ENCODE data around the gene HDGF. TPM values are rescaled to one million over a fixed set of nuclear protein-coding genes. Genes with fewer than 3 reads are reported as not detected.

Gene HDGF
- total RNA-seq, 3 donors from 2014 or later (not counting 1 experiment from before 2014, with no cell fraction given) = 95.3 to 110 (median 96.6) TPM

DNA sequence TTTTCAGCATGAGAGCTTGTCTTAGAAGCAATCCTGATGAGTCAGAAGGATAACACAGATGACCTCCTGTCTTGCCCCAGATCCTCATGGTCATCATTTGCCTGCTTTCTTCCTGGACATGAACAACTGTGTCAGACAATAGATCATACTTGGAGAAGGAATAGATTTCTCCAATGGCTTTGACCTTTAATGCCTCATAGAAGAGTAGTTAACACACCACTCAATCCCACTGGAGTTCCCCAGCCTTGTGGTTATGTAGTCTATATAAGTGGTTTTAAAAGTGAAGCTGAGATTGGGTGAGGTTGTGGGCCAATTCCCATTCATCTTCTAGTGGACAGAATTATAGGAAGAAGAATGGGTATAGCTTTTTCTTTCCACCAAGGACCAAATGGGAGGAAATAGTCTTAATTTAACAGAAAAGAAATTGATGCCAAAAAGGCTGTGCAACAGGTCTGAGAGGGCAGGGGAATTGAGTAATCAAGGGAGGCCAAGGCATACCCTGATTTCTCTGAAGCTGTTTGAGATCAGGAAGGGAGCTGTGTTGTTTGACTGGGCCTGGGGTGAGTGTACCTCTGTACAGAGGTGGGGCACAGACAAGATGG lies 30.2 kb upstream of the HDGF start:
- no peaks in the 10 kb centered on the region for H3K9me3 Mint-ChIP-seq
- no peaks in the 10 kb centered on the region for H3K27me3 ChIP-seq (ENCODE audit: control insufficient read depth, insufficient read depth, low read length)
- ATAC-seq = no peak
- H3K27me3 Mint-ChIP-seq (ENCODE audit: low read depth in 2 of 2) = no peaks in the 10 kb centered on the region
- H3K27ac Mint-ChIP-seq = peak overlapping the region in 1 of 2 donors; percentile 14
- H3K4me1 Mint-ChIP-seq = peaks cover 36 to 39% of the 10 kb centered on the region in 2 donors
- peaks cover 12% of the 10 kb centered on the region for H3K36me3 Mint-ChIP-seq
- TF ChIP-seq, protein P1, sequence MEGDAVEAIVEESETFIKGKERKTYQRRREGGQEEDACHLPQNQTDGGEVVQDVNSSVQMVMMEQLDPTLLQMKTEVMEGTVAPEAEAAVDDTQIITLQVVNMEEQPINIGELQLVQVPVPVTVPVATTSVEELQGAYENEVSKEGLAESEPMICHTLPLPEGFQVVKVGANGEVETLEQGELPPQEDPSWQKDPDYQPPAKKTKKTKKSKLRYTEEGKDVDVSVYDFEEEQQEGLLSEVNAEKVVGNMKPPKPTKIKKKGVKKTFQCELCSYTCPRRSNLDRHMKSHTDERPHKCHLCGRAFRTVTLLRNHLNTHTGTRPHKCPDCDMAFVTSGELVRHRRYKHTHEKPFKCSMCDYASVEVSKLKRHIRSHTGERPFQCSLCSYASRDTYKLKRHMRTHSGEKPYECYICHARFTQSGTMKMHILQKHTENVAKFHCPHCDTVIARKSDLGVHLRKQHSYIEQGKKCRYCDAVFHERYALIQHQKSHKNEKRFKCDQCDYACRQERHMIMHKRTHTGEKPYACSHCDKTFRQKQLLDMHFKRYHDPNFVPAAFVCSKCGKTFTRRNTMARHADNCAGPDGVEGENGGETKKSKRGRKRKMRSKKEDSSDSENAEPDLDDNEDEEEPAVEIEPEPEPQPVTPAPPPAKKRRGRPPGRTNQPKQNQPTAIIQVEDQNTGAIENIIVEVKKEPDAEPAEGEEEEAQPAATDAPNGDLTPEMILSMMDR (IDR thresholded peaks at IDR 0.05) = no peak
- intact Hi-C loops (cut with micrococcal nuclease) = no loop called here
- H3K27ac ChIP-seq (ENCODE audit: low read length) = no peak overlapping the region
- H3K36me3 ChIP-seq (ENCODE audit: control insufficient read depth, insufficient read depth, low read length) = peaks cover 33% of the 10 kb centered on the region
- H3K4me3 ChIP-seq (ENCODE audit: low read length) = no peak overlapping the region
- H3K9me3 ChIP-seq (ENCODE audit: control insufficient read depth, insufficient read depth, low read length) = no peaks in the 10 kb centered on the region
- no peak for DNase-seq
- H3K4me3 Mint-ChIP-seq = no peak overlapping the region
- H3K4me1 ChIP-seq (ENCODE audit: control insufficient read depth, insufficient read depth, low read length) = no peaks in the 10 kb centered on the region

DNA sequence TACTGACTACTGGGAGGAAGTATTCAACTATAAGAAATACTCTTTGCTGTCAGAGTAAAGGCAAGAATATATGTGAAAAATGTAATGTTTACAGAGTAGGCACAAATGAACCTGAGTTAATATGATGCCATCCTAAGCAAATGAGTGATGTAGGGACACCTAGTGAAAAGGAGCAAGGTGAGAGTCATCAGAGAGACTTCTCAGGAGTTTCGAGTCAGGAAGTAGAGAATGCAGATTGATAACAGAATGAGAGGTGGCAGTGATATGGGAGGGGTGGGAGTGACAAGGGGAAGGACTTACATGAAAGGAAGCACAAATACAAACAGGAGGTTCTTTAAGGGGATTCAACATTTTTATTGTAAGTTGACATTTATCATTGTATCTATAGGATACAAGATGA lies 26.1 kb upstream of the HDGF start:
- no peak for DNase-seq
- Histone ChIP-seq H3K4me1 (ENCODE audit: control insufficient read depth, insufficient read depth, low read length) (no peaks in the 10 kb centered on the region), H3K27ac (ENCODE audit: low read length) (no peak overlapping the region), H3K9me3 (ENCODE audit: control insufficient read depth, insufficient read depth, low read length) (no peaks in the 10 kb centered on the region), H3K36me3 (ENCODE audit: control insufficient read depth, insufficient read depth, low read length) (peaks cover 17% of the 10 kb centered on the region), H3K4me3 (ENCODE audit: low read length) (no peak overlapping the region), H3K27me3 (ENCODE audit: control insufficient read depth, insufficient read depth, low read length) (no peaks in the 10 kb centered on the region)
- no peaks in the 10 kb centered on the region for H3K27me3 Mint-ChIP-seq (ENCODE audit: low read depth in 2 of 2)
- H3K27ac Mint-ChIP-seq = peak overlapping the region; percentile 16 to 60
- H3K9me3 Mint-ChIP-seq = no peaks in the 10 kb centered on the region
- H3K4me3 Mint-ChIP-seq = no peak overlapping the region
- peaks cover 43 to 46% of the 10 kb centered on the region in 2 donors for H3K4me1 Mint-ChIP-seq
- TF ChIP-seq, protein P1 (IDR thresholded peaks at IDR 0.05) = no peak
- no peak for ATAC-seq
- intact Hi-C loops (cut with micrococcal nuclease) = no loop called here
- WGBS (ENCODE audit: insufficient coverage) = 42% methylated on average over 1 of the region's 1 CpG
- H3K36me3 Mint-ChIP-seq = peaks cover 10% of the 10 kb centered on the region

DNA sequence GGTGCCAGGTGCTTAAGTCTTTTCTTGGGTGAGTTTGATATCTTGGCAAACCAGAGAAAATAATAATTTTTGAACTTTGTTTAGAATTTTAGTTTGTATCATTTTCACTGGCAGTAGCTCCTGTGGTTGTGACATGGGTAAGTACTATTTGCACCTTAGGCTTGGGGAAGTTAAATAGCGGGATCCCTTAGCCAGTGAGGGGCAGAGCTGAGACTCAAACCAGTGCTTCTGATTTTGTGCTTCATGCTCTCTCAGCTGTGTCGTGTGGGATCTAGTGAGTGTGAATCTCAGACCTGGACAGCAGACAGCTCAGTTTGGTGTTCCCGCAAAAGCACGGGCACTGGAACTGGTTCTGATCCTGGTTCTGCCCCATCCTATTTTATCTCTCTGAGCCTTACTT lies 25.5 kb upstream of the HDGF start:
- peaks cover 16% of the 10 kb centered on the region for H3K36me3 ChIP-seq (ENCODE audit: control insufficient read depth, insufficient read depth, low read length)
- Mint-ChIP-seq H3K27me3 (ENCODE audit: low read depth in 2 of 2) (no peaks in the 10 kb centered on the region), H3K27ac (peak overlapping the region; percentile 16 to 60), H3K4me1 (peaks cover 44 to 52% of the 10 kb centered on the region in 2 donors), H3K36me3 (peaks cover 5% of the 10 kb centered on the region), H3K4me3 (no peak overlapping the region), H3K9me3 (no peaks in the 10 kb centered on the region)
- no peak for DNase-seq
- intact Hi-C loops (cut with micrococcal nuclease) = no loop called here
- TF ChIP-seq, protein P1 (IDR thresholded peaks at IDR 0.05) = no peak
- H3K4me1 ChIP-seq (ENCODE audit: control insufficient read depth, insufficient read depth, low read length) = no peaks in the 10 kb centered on the region
- H3K4me3 ChIP-seq (ENCODE audit: low read length) = no peak overlapping the region
- no peak for ATAC-seq
- H3K27me3 ChIP-seq (ENCODE audit: control insufficient read depth, insufficient read depth, low read length) = no peaks in the 10 kb centered on the region
- 54% methylated on average over 2 of the region's 4 CpGs for WGBS (ENCODE audit: insufficient coverage)
- no peak overlapping the region for H3K27ac ChIP-seq (ENCODE audit: low read length)
- H3K9me3 ChIP-seq (ENCODE audit: control insufficient read depth, insufficient read depth, low read length) = no peaks in the 10 kb centered on the region

DNA sequence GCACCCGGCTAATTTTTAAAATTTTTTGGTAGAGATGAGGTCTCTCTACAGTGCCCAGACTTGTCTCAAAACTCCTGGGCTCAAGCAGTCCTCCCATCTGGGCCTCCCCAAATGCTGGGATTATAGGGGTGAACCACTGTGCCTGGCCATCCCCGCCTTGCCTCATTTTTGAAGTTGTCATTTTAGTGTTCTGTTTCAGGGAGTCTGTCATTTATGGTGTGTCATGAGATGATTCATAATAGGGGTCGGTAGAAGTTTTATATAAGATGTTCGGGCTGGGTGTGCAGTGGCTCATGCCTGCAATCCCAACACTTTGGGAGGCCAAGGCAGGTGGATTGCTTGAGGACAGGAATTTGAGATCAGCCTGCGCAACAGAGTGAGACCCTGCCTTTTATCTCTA lies 24.3 kb upstream of the HDGF start:
- TF ChIP-seq, protein P1 (IDR thresholded peaks at IDR 0.05) = no peak
- 82% methylated on average over 4 of the region's 5 CpGs for WGBS (ENCODE audit: insufficient coverage)
- Histone ChIP-seq H3K4me3 (ENCODE audit: low read length) (no peak overlapping the region), H3K36me3 (ENCODE audit: control insufficient read depth, insufficient read depth, low read length) (peaks cover 17% of the 10 kb centered on the region), H3K9me3 (ENCODE audit: control insufficient read depth, insufficient read depth, low read length) (no peaks in the 10 kb centered on the region), H3K4me1 (ENCODE audit: control insufficient read depth, insufficient read depth, low read length) (peaks cover 4% of the 10 kb centered on the region), H3K27ac (ENCODE audit: low read length) (no peak overlapping the region), H3K27me3 (ENCODE audit: control insufficient read depth, insufficient read depth, low read length) (no peaks in the 10 kb centered on the region)
- H3K9me3 Mint-ChIP-seq = no peaks in the 10 kb centered on the region
- intact Hi-C loops (cut with micrococcal nuclease) = no loop called here
- H3K27ac Mint-ChIP-seq = no peak overlapping the region
- DNase-seq = no peak
- ATAC-seq = no peak
- peaks cover 3% of the 10 kb centered on the region for H3K36me3 Mint-ChIP-seq
- no peak overlapping the region for H3K4me3 Mint-ChIP-seq
- peaks cover 41 to 49% of the 10 kb centered on the region in 2 donors for H3K4me1 Mint-ChIP-seq
- H3K27me3 Mint-ChIP-seq (ENCODE audit: low read depth in 2 of 2) = no peaks in the 10 kb centered on the region

All from natural killer cell (primary cell).